Gastrocnemius medialis (tissue), 4 donors: ENCODE data around the gene TLE5.

ENCODE experiments used
- POLR2A ChIP-seq, 2 donors: fragments of 450-650 bp; IDR thresholded peaks; one replicate each; pipeline ENCODE4 v1.6.1; 2017; ENCODE audit warnings: antibody characterized with exemption in 2 of 2, mild to moderate bottlenecking in 2 of 2, moderate library complexity in 2 of 2
- TF ChIP-seq, protein P1 (sequence below), 5 experiments: fragments of 450-650 bp in 3 of 5; fragments of 200-600 bp in 2 of 5; sonication (generic) in 2 of 5; IDR thresholded peaks in 4 of 5; conservative IDR thresholded peaks in 1 of 5; 1 replicate in 4 of 5; 2 replicates in 1 of 5; pipeline ENCODE4 v1.5.1; 2016 to 2019; ENCODE audit warnings: antibody characterized with exemption in 5 of 5, mild to moderate bottlenecking in 3 of 5, moderate library complexity in 3 of 5

DNA sequence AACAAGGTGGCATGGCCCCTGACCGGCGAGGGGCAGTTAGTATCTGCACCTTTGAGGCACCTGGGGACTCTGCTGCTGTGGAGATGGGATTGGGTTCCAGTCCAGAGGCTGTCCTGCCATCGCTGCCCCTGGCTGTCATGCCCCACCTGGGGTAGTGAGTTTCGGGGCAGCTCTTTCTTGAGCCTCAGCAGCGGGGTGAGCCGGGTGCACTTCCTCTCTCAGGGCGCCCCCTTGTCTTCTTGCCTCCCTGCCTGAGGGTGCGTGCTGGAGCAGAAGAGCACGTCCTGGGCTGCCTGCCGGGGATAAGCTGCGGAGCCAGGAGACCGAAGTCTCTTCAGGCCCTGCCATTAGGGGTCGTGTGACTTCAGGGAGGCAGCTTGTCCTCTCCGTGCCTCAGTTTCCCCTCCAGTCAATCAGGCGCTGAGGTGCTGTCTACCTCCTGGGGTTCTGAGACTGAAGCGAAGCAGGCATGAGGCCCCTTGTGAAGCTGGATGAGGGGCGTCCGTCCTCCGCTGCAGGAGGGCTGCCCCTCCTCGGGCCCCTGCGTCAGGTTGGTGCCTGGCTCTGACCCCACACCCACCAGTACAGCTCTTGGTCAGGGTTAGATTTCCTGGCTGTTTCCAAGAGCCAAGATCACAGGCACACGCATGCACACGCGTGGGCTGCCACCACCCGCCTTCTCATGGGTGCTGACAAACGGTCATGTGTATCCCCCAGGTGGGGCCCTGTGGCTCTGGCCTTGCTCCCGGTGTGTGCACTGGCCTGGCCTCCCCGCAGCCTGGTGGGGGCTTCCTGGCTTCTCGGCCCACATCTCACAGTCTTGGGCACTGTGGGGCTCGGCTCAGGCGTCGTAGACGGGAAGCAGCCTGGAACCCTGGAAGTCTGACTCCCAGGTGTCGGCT, 40.2 kb upstream of the TLE5 start:
- TF ChIP-seq, protein P1, sequence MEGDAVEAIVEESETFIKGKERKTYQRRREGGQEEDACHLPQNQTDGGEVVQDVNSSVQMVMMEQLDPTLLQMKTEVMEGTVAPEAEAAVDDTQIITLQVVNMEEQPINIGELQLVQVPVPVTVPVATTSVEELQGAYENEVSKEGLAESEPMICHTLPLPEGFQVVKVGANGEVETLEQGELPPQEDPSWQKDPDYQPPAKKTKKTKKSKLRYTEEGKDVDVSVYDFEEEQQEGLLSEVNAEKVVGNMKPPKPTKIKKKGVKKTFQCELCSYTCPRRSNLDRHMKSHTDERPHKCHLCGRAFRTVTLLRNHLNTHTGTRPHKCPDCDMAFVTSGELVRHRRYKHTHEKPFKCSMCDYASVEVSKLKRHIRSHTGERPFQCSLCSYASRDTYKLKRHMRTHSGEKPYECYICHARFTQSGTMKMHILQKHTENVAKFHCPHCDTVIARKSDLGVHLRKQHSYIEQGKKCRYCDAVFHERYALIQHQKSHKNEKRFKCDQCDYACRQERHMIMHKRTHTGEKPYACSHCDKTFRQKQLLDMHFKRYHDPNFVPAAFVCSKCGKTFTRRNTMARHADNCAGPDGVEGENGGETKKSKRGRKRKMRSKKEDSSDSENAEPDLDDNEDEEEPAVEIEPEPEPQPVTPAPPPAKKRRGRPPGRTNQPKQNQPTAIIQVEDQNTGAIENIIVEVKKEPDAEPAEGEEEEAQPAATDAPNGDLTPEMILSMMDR (IDR thresholded peaks at IDR 0.05 in 4 of 5, conservative IDR thresholded peaks at IDR 0.05 in 1 of 5) = no peak
- TF ChIP-seq POLR2A (IDR thresholded peaks at IDR 0.05) = no peak
